Stimulated activated CD4-positive, alpha-beta T cell treated with anti-CD3 and anti-CD28 coated beads, Interleukin-1b, Interleukin-23, amount 100 ng/mL, for 4 hours (primary cell): Measurements from ENCODE around the gene USP36.
"Not testable (repeated sequence)": the region's sequence is repeated elsewhere in the genome, so short reads cannot be mapped to it uniquely, and the experiment has no call there.

Experiments used
- DNase-seq, 2 donors: peaks; one replicate each; pipeline ENCODE4 v3.0.0-alpha.2; 2020; ENCODE audit warnings: low read depth in 2 of 2

USP36 gene

GRCh38 chr17:78791840-78792709 lies 48.5 kb downstream of the USP36 start:
- DNase-seq, result no peak

GRCh38 chr17:78790552-78790951 lies 50.1 kb downstream of the USP36 start:
- no peak for DNase-seq

DNA sequence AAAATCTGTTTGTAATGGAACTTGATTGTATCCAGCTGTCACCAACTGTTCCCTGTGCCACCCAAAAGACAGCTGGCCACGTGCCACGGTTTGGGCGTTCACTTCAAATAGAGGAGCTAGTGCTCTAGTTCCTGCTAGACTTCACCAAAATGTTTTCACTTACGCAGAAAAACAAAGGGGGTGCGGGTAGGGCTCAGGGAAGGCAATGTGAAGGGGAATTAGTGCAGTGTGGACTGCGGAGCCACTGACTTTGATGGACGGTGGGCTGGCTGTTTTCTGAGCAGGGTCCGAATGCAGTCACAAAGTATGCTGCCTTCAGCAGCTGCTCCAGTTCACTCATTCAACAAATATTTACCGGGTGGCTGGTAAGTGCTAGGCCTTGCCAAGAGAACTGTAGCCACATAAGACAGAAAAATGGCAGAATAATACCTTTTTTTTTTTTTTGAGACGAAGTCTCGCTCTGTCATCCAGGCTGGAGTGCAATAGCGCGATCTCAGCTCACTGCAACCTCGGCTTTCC lies 50.9 kb downstream of the USP36 start:
- DNase-seq, result no peak

DNA sequence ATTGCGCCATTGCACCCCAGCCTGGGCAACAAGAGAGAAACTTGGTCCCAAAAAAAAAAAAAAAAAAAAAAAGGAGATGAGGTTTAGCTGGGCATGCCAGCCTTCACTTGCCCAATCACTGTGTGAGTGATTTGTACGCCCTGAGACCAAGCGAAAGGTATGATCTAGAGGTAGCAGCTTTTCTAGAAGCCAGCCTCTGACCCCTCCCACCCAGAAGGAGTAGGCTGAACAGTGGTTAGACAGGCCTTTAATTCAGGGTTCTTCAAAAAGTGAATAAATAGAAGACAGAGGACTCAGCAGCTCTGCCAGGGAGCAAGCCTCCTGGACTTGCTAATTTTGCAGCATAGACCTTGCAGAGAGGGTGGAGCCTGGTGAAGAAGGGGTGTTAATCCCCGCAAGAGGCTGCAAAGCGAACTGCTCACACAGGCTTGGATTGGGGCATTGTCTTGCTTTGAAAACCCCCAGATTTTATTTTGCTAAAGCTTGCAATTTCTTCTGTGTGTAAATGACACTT lies 51.4 kb downstream of the USP36 start:
- no peak for DNase-seq

GRCh38 chr17:78788451-78788850 lies 52.2 kb downstream of the USP36 start:
- no peak for DNase-seq

- DNase-seq, result no peak
Measured at GRCh38 chr17:78787444-78787843, 53.2 kb downstream of the USP36 start.

DNA sequence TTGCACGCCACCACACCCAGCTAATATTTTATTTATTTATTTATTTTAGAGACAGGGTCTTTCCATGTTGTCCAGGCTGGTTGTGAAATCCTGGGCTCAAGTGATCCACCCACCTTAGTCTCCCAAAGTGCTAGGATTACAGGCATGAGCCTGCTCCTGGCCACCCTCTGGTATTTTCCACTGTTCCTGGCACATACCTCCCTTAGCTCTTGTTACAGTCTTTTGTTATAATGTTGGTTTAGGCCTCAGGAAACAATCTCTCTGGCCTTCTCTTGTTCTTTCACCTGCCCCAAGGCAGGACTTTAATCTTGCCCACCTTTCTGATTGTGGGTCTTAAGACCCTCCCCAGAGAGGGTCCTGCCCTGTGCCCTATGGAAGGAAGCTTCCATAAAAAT lies 55.0 kb downstream of the USP36 start:
- no peak for DNase-seq

GRCh38 chr17:78785011-78785662 lies 55.5 kb downstream of the USP36 start:
- no peak for DNase-seq

DNA sequence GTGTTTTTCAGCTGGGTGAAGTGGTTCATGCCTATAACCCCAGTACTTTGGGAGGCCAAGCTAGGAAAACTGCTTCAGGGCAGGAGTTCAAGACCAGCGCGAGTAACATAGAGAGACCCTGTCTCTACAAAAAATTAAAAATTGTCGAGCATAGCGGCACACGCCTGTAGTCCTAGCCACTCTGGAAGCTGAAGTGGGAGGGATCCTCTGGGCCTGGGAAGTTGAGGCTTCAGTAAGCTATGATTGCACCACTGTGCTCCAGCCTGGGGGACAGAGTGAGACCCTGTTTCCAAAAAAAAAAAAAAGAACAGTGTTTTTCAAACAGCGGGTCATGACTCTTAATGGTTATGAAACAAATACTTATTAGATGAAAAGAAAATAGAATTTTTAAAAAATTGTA lies 56.3 kb downstream of the USP36 start:
- no peak for DNase-seq

GRCh38 chr17:78783711-78784324 lies 56.8 kb downstream of the USP36 start:
- no peak for DNase-seq

- no peak for DNase-seq
Measured at GRCh38 chr17:78781893-78782304, 58.7 kb downstream of the USP36 start, which contains the start of gene CYTH1. CYTH1 (minus strand) TSS chr17:78782273; CDS start chr17:78782223, 50 bp downstream.

- peak in 1 of 2 donors; percentile 41 for DNase-seq
Measured at GRCh38 chr17:78781104-78781892, 59.3 kb downstream of the USP36 start.

- DNase-seq, result no peak
Measured at GRCh38 chr17:78780335-78780734, 60.3 kb downstream of the USP36 start.

DNA sequence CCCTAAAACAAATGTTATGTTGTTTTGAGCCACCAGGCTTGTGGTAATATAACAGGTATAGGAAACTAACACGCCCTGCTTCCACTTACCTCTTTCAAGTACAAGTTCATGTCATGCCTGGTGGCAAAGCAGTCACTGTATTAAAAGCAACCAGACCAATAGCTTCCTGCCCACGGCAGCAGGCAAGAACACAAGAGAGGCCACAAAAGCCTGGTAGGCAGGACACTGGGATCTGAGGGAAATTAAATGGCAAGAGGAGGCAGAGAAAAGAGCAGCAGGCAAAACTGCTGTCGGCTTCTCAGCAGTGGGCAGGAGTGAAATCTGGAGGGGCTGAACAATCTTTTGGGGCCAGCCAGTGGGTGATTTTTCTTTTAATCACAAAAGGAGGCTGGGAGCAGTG lies 60.8 kb downstream of the USP36 start:
- no peak for DNase-seq

- not testable (repeated sequence) for DNase-seq
Measured at GRCh38 chr17:78779286-78779651, 61.3 kb downstream of the USP36 start.

GRCh38 chr17:78777881-78778280 lies 62.7 kb downstream of the USP36 start:
- no peak for DNase-seq

- DNase-seq, result peak in 1 of 2 donors; percentile 44
Measured at GRCh38 chr17:78774956-78775571, 65.5 kb downstream of the USP36 start.

- no peak for DNase-seq
Measured at GRCh38 chr17:78774453-78774852, 66.2 kb downstream of the USP36 start.

- DNase-seq, result no peak
Measured at GRCh38 chr17:78771758-78772382, 68.7 kb downstream of the USP36 start.

DNA sequence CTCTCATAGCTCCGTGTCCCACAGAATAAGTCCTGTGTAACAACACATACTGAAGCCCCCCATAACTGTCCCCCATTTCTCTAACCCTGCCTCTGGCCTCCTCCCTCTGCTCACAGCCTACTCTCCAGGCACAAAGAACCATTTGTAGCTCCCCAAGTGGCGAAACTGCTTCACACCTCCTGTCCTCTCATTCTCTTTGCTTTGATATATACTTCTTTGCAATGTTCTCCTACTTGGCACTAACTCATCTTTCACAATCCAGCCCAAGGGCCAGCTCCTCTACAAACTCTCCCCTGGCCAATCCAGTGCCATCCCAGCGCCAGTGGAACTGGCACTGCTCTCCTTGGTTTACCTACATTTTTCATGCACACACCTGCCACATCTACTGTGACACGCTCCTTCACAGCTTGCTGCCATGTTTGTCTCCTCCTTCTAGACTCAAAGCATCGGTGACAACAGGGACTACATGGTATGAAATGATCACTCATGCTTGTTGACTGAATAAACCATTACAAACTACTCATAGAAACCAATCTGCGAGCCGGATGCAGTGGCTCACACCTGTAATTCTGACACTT lies 71.3 kb downstream of the USP36 start:
- no peak for DNase-seq
